ENCODE measurements around the gene EIF4G3. TPM values are rescaled to one million over a fixed set of nuclear protein-coding genes. Genes with fewer than 3 reads are reported as not detected.
"Not testable (repeated sequence)": the region's sequence is repeated elsewhere in the genome, so short reads cannot be mapped to it uniquely, and the experiment has no call there.

EIF4G3 gene
- total RNA-seq, 2 experiments from 2014 or later = 37.9 to 41.2 TPM

GRCh38 chr1:21182181-21182731 is 5.6 kb upstream of the EIF4G3 start:
- Mint-ChIP-seq H3K27ac (no peak overlapping the region), H3K27me3 (ENCODE audit: low read depth) (peaks cover 10% of the 10 kb centered on the region), H3K36me3 (ENCODE audit: low read depth) (no peaks in the 10 kb centered on the region), H3K4me3 (no peak overlapping the region), H3K4me1 (ENCODE audit: low read depth) (peaks cover 6% of the 10 kb centered on the region), H3K9me3 (ENCODE audit: insufficient read depth) (no peaks in the 10 kb centered on the region)
- CTCF ChIA-PET = interaction anchor here (1.7 to 3.4 kb wide), 2 partner anchors 13 to 485 kb away, joined by 7 to 20 read pairs; no protein-coding TSS in a partner anchor
- DNase-seq (no peak), ATAC-seq (no peak)
- POLR2A ChIA-PET = no interaction called here

DNA sequence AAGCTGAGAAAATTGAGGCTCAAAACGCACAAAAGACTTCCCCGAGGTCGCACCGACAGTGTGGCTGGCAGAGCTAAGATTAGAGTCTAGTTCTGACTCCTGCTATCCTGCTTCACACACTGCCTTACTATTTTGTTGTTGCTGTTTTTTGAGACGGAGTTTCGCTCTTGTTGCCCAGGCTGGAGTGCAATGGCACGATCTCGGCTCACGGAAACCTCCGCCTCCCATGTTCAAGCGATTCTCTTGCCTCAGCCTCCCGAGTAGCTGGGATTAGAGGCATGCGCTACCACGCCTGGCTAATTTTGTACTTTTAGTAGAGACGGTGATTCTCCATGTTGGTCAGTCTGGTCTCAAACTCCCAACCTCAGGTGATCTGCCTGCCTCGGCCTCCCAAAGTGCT is 1.6 kb upstream of the EIF4G3 start:
- H3K27ac Mint-ChIP-seq; ATAC-seq; DNase-seq; POLR2A ChIA-PET; H3K27me3 Mint-ChIP-seq (ENCODE audit: low read depth); H3K9me3 Mint-ChIP-seq (ENCODE audit: insufficient read depth): not testable (repeated sequence)
- Mint-ChIP-seq H3K36me3 (ENCODE audit: low read depth) (peaks cover 13% of the 10 kb centered on the region), H3K4me3 (peak overlapping the region; percentile 2), H3K4me1 (ENCODE audit: low read depth) (peaks cover 26% of the 10 kb centered on the region)
- CTCF ChIA-PET = interaction anchor here (0.8 to 3.1 kb wide), 3 partner anchors 16 to 92 kb away, joined by 3 to 11 read pairs (median 3); no protein-coding TSS in a partner anchor

GRCh38 chr1:21175670-21176581 is 771 bp downstream of the EIF4G3 start:
- CTCF ChIA-PET = interaction anchor here (2.5 kb wide), 1 partner anchor 19 kb away, joined by 16 read pairs; no protein-coding TSS in a partner anchor
- DNase-seq (peak; percentile 45), ATAC-seq (peak; percentile 18)
- Mint-ChIP-seq H3K9me3 (ENCODE audit: insufficient read depth) (no peaks in the 10 kb centered on the region), H3K27me3 (ENCODE audit: low read depth) (peaks cover 2% of the 10 kb centered on the region), H3K27ac (peak overlapping the region; percentile 88), H3K36me3 (ENCODE audit: low read depth) (peaks cover 24% of the 10 kb centered on the region), H3K4me3 (peak overlapping the region; percentile 82), H3K4me1 (ENCODE audit: low read depth) (peaks cover 36% of the 10 kb centered on the region)
- POLR2A ChIA-PET = interaction anchor here (0.6 to 1.3 kb wide), 2 partner anchors 388 to 389 kb away, joined by 3 to 5 read pairs; partner anchors contain the start of gene HP1BP3

DNA sequence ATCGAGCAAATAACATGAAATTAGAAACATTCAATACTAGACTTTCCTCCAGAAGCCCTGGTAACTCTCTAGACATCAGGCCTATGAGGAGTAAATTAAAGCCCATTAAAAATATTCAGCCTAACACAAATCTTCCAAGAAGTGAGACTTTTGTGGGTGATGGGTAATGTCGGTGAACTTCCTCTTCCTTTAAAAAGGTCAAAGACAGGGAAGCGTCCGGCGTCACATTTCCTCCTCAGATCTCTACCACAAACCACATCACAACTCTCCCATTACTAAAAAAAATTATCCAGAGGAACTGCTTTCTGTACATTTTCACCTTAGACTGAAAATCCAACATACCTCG is 1.4 kb downstream of the EIF4G3 start:
- Mint-ChIP-seq H3K27ac (peak overlapping the region; percentile 88), H3K9me3 (ENCODE audit: insufficient read depth) (no peaks in the 10 kb centered on the region), H3K27me3 (ENCODE audit: low read depth) (peaks cover 2% of the 10 kb centered on the region), H3K36me3 (ENCODE audit: low read depth) (peaks cover 28% of the 10 kb centered on the region), H3K4me1 (ENCODE audit: low read depth) (peaks cover 36% of the 10 kb centered on the region), H3K4me3 (peak overlapping the region; percentile 82)
- ATAC-seq (no peak), DNase-seq (peak; percentile 45)
- CTCF ChIA-PET = interaction anchor here (2.5 kb wide), 1 partner anchor 20 kb away, joined by 16 read pairs; no protein-coding TSS in a partner anchor
- POLR2A ChIA-PET = interaction anchor here (0.6 to 1.3 kb wide), 2 partner anchors 387 to 389 kb away, joined by 3 to 5 read pairs; partner anchors contain the start of gene HP1BP3

- no peak for ATAC-seq
- CTCF ChIA-PET = interaction anchor here (1.8 to 2.5 kb wide), 2 partner anchors 20 to 478 kb away, joined by 6 to 16 read pairs; no protein-coding TSS in a partner anchor
- POLR2A ChIA-PET = interaction anchor here (0.6 to 1.3 kb wide), 2 partner anchors 387 to 388 kb away, joined by 3 to 5 read pairs; partner anchors contain the start of gene HP1BP3
Observed at GRCh38 chr1:21174654-21175323, 1.9 kb downstream of the EIF4G3 start.

DNA sequence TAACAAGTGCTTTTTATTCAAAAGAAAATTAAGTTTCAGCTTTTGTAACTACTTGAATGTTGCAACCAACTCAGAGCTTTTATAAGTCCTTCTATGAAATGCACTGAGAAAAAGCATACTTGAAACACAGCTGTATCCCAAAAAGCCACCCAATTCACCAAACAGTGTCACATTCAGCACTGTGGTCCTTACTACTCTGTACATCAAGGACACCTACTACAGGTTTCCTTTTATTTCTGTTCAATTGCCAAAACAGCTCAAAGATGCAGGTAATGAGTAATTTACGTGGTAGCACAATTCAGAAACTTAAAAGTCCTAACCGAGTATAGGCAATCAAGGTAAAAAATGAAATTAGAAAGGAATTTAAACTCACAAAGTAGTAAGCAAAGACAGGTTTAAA is 2.5 kb downstream of the EIF4G3 start:
- Mint-ChIP-seq H3K27me3 (ENCODE audit: low read depth) (peaks cover 2% of the 10 kb centered on the region), H3K36me3 (ENCODE audit: low read depth) (peaks cover 32% of the 10 kb centered on the region), H3K27ac (no peak overlapping the region), H3K4me1 (ENCODE audit: low read depth) (peaks cover 36% of the 10 kb centered on the region), H3K4me3 (peak overlapping the region; percentile 82), H3K9me3 (ENCODE audit: insufficient read depth) (no peaks in the 10 kb centered on the region)
- ATAC-seq (no peak), DNase-seq (no peak)
- ChIA-PET POLR2A (interaction anchor here (0.6 kb wide), 1 partner anchor 516 kb away, joined by 3 read pairs; no protein-coding TSS in a partner anchor), CTCF (interaction anchor here (0.6 to 2.5 kb wide), 4 partner anchors 12 to 477 kb away, joined by 3 to 16 read pairs (median 4); no protein-coding TSS in a partner anchor)

More at GRCh38 chr1:21174654-21175323, 1.9 kb downstream of the EIF4G3 start:
- no peak for DNase-seq
- Mint-ChIP-seq H3K4me3 (peak overlapping the region; percentile 82), H3K4me1 (ENCODE audit: low read depth) (peaks cover 36% of the 10 kb centered on the region), H3K27ac (peak overlapping the region; percentile 88), H3K9me3 (ENCODE audit: insufficient read depth) (no peaks in the 10 kb centered on the region), H3K36me3 (ENCODE audit: low read depth) (peaks cover 30% of the 10 kb centered on the region), H3K27me3 (ENCODE audit: low read depth) (peaks cover 2% of the 10 kb centered on the region)

GRCh38 chr1:21173096-21173495 is 3.6 kb downstream of the EIF4G3 start:
- DNase-seq; POLR2A ChIA-PET; H3K9me3 Mint-ChIP-seq (ENCODE audit: insufficient read depth); H3K27ac Mint-ChIP-seq; H3K27me3 Mint-ChIP-seq (ENCODE audit: low read depth); ATAC-seq; H3K4me3 Mint-ChIP-seq: not testable (repeated sequence)
- CTCF ChIA-PET = interaction anchor here (1.0 to 1.8 kb wide), 2 partner anchors 21 to 476 kb away, joined by 3 to 6 read pairs; no protein-coding TSS in a partner anchor
- Mint-ChIP-seq H3K36me3 (ENCODE audit: low read depth) (peaks cover 34% of the 10 kb centered on the region), H3K4me1 (ENCODE audit: low read depth) (peaks cover 36% of the 10 kb centered on the region)

DNA sequence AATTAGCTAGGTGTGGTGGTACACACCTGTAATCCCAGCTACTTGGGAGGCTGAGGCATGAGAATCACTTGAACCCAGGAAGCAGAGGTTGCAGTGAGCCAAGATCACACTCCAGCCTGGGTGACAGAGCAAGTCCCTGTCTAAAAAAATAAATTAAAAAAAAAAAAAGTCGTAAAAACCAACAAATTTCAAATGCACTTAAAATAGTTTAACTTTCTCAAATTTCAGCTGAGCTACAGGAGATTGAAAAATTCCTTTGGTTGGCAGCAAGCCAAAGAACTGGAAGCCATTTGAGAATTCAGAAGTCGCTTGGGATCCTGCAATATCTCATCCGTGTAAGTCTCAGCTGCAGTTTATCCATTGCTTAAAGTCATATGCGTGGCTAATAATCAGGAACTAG is 5.9 kb downstream of the EIF4G3 start:
- ATAC-seq; DNase-seq; H3K4me3 Mint-ChIP-seq; H3K27me3 Mint-ChIP-seq (ENCODE audit: low read depth); H3K27ac Mint-ChIP-seq; POLR2A ChIA-PET; H3K9me3 Mint-ChIP-seq (ENCODE audit: insufficient read depth): not testable (repeated sequence)
- CTCF ChIA-PET = interaction anchor here (0.7 kb wide), 1 partner anchor 904 kb away, joined by 3 read pairs; no protein-coding TSS in a partner anchor
- Mint-ChIP-seq H3K36me3 (ENCODE audit: low read depth) (peaks cover 43% of the 10 kb centered on the region), H3K4me1 (ENCODE audit: low read depth) (peaks cover 30% of the 10 kb centered on the region)

- no peak for DNase-seq
- no peaks in the 10 kb centered on the region for H3K27me3 Mint-ChIP-seq (ENCODE audit: low read depth)
- no peak overlapping the region for H3K27ac Mint-ChIP-seq
- ChIA-PET POLR2A (no interaction called here), CTCF (no interaction called here)
- peaks cover 19% of the 10 kb centered on the region for H3K4me1 Mint-ChIP-seq (ENCODE audit: low read depth)
- peaks cover 47% of the 10 kb centered on the region for H3K36me3 Mint-ChIP-seq (ENCODE audit: low read depth)
- no peak overlapping the region for H3K4me3 Mint-ChIP-seq
- no peaks in the 10 kb centered on the region for H3K9me3 Mint-ChIP-seq (ENCODE audit: insufficient read depth)
- no peak for ATAC-seq
Observed at GRCh38 chr1:21168444-21168843, 8.3 kb downstream of the EIF4G3 start.

- no peaks in the 10 kb centered on the region for H3K9me3 Mint-ChIP-seq (ENCODE audit: insufficient read depth)
- no peak overlapping the region for H3K4me3 Mint-ChIP-seq
- H3K4me1 Mint-ChIP-seq (ENCODE audit: low read depth) = peaks cover 10% of the 10 kb centered on the region
- ATAC-seq = no peak
- ChIA-PET CTCF (no interaction called here), POLR2A (interaction anchor here (0.7 kb wide), 1 partner anchor 379 kb away, joined by 3 read pairs; the partner anchor contains the start of gene HP1BP3)
- no peaks in the 10 kb centered on the region for H3K27me3 Mint-ChIP-seq (ENCODE audit: low read depth)
- H3K27ac Mint-ChIP-seq = no peak overlapping the region
- peaks cover 43% of the 10 kb centered on the region for H3K36me3 Mint-ChIP-seq (ENCODE audit: low read depth)
- no peak for DNase-seq
Observed at GRCh38 chr1:21165646-21166045, 11.1 kb downstream of the EIF4G3 start.

- no peak overlapping the region for H3K27ac Mint-ChIP-seq
- ChIA-PET POLR2A (no interaction called here), CTCF (no interaction called here)
- DNase-seq = no peak
- no peaks in the 10 kb centered on the region for H3K27me3 Mint-ChIP-seq (ENCODE audit: low read depth)
- peaks cover 14% of the 10 kb centered on the region for H3K4me1 Mint-ChIP-seq (ENCODE audit: low read depth)
- ATAC-seq = no peak
- H3K36me3 Mint-ChIP-seq (ENCODE audit: low read depth) = peaks cover 42% of the 10 kb centered on the region
- no peak overlapping the region for H3K4me3 Mint-ChIP-seq
- H3K9me3 Mint-ChIP-seq (ENCODE audit: insufficient read depth) = no peaks in the 10 kb centered on the region
Observed at GRCh38 chr1:21165076-21165475, 11.6 kb downstream of the EIF4G3 start.
